GM20431 (cell line): Measurements from ENCODE around the gene NRDC.

Source experiments
- in situ Hi-C: fragments of 300-500 bp; cut with MseI, MboI; formaldehyde crosslinking; loops from one replicate; pipeline ENCODE4 v1.15.0; 2020; ENCODE audit warnings: low sequenced_read_pairs; ENCODE audit not compliant: unreplicated experiment

NRDC gene

GRCh38 chr1:51788938-51789337 is 89.6 kb downstream of the NRDC start:
- in situ Hi-C loops: no loop called here

- in situ Hi-C loops: no loop called here
Observed at GRCh38 chr1:51784997-51785421, 93.5 kb downstream of the NRDC start.

GRCh38 chr1:51780927-51781326 is 97.6 kb downstream of the NRDC start:
- in situ Hi-C loops: no loop called here

GRCh38 chr1:51776408-51776807 is 102.1 kb downstream of the NRDC start:
- in situ Hi-C loops: no loop called here

- in situ Hi-C loops: no loop called here
Observed at GRCh38 chr1:51768971-51769588, 109.4 kb downstream of the NRDC start.

GRCh38 chr1:51761351-51761750 is 117.2 kb downstream of the NRDC start:
- in situ Hi-C loops: no loop called here

GRCh38 chr1:51760872-51761271 is 117.7 kb downstream of the NRDC start:
- in situ Hi-C loops: no loop called here

- in situ Hi-C loops: no loop called here
Observed at GRCh38 chr1:51758310-51758709, 120.2 kb downstream of the NRDC start.

GRCh38 chr1:51756290-51756689 is 122.2 kb downstream of the NRDC start:
- in situ Hi-C loops: no loop called here

GRCh38 chr1:51755437-51755836 is 123.1 kb downstream of the NRDC start:
- in situ Hi-C loops: no loop called here

- in situ Hi-C loops: no loop called here
Observed at GRCh38 chr1:51754666-51755065, 123.9 kb downstream of the NRDC start.

GRCh38 chr1:51753969-51754368 is 124.6 kb downstream of the NRDC start:
- in situ Hi-C loops: no loop called here

- in situ Hi-C loops: no loop called here
Observed at GRCh38 chr1:51752073-51752948, 126.2 kb downstream of the NRDC start.

GRCh38 chr1:51750729-51751128 is 127.8 kb downstream of the NRDC start:
- in situ Hi-C loops: no loop called here

- in situ Hi-C loops: no loop called here
Observed at GRCh38 chr1:51750218-51750617, 128.3 kb downstream of the NRDC start.

- in situ Hi-C loops: no loop called here
Observed at GRCh38 chr1:51749151-51749550, 129.4 kb downstream of the NRDC start.

- in situ Hi-C loops: no loop called here
Observed at GRCh38 chr1:51745304-51745570, 133.3 kb downstream of the NRDC start.

- in situ Hi-C loops: no loop called here
Observed at GRCh38 chr1:51744506-51745303, 133.8 kb downstream of the NRDC start.

GRCh38 chr1:51741121-51741681 is 137.3 kb downstream of the NRDC start:
- in situ Hi-C loops: no loop called here

GRCh38 chr1:51740652-51741051 is 137.9 kb downstream of the NRDC start:
- in situ Hi-C loops: no loop called here
